Nephron progenitor cell (in vitro differentiated cells): ENCODE data around the gene A3GALT2.

ENCODE experiments used
- DNase-seq: peaks from one replicate; pipeline ENCODE4 v3.0.0; 2021
- H3K27ac Mint-ChIP-seq: 2 replicates; pipeline ENCODE4 v1.8.0; 2021; ENCODE audit warnings: mild to moderate bottlenecking, moderate library complexity, mixed read lengths
- H3K27me3 Mint-ChIP-seq: 2 replicates; pipeline ENCODE4 v1.8.0; 2021; ENCODE audit warnings: mild to moderate bottlenecking, low read depth, mixed read lengths; ENCODE audit not compliant: poor library complexity
- H3K36me3 Mint-ChIP-seq: 2 replicates; pipeline ENCODE4 v1.8.0; 2021; ENCODE audit warnings: low read depth, mixed read lengths
- H3K4me1 Mint-ChIP-seq: 2 replicates; pipeline ENCODE4 v1.8.0; 2021; ENCODE audit warnings: mixed read lengths
- H3K4me3 Mint-ChIP-seq: 2 replicates; pipeline ENCODE4 v1.8.0; 2021; ENCODE audit warnings: mild to moderate bottlenecking, moderate library complexity, mixed read lengths
- H3K9me3 Mint-ChIP-seq: 2 replicates; pipeline ENCODE4 v1.8.0; 2021; ENCODE audit warnings: mild to moderate bottlenecking, moderate library complexity, mixed read lengths
- CTCF ChIP-seq: fragments of 200-600 bp; sonication (generic); IDR thresholded peaks from 2 replicates; pipeline ENCODE4 v1.5.0; 2021; ENCODE audit warnings: antibody characterized with exemption

The A3GALT2 gene

GRCh38 chr1:33350611-33351280, 29.8 kb upstream of the A3GALT2 start:
- H3K9me3 Mint-ChIP-seq = no peaks in the 10 kb centered on the region
- peak overlapping the region; percentile 95 for H3K27ac Mint-ChIP-seq
- H3K27me3 Mint-ChIP-seq = peaks cover 5% of the 10 kb centered on the region
- peaks cover 47% of the 10 kb centered on the region for H3K36me3 Mint-ChIP-seq
- TF ChIP-seq CTCF = no peak
- peaks cover 82% of the 10 kb centered on the region for H3K4me1 Mint-ChIP-seq
- DNase-seq = no peak
- peak overlapping the region; percentile 85 for H3K4me3 Mint-ChIP-seq

GRCh38 chr1:33349778-33350610, 29.1 kb upstream of the A3GALT2 start:
- H3K4me3 Mint-ChIP-seq = peak overlapping the region; percentile 85
- H3K36me3 Mint-ChIP-seq = peaks cover 43% of the 10 kb centered on the region
- TF ChIP-seq CTCF = no peak
- no peaks in the 10 kb centered on the region for H3K9me3 Mint-ChIP-seq
- H3K27me3 Mint-ChIP-seq = no peaks in the 10 kb centered on the region
- peak; percentile 82 for DNase-seq
- H3K27ac Mint-ChIP-seq = peak overlapping the region; percentile 95
- peaks cover 81% of the 10 kb centered on the region for H3K4me1 Mint-ChIP-seq

GRCh38 chr1:33349081-33349759, 28.3 kb upstream of the A3GALT2 start:
- H3K9me3 Mint-ChIP-seq = no peaks in the 10 kb centered on the region
- H3K27ac Mint-ChIP-seq = peak overlapping the region; percentile 66
- peak overlapping the region; percentile 93 for H3K4me3 Mint-ChIP-seq
- peak; percentile 68 for DNase-seq
- no peaks in the 10 kb centered on the region for H3K27me3 Mint-ChIP-seq
- no peak for TF ChIP-seq CTCF
- peaks cover 87% of the 10 kb centered on the region for H3K4me1 Mint-ChIP-seq
- peaks cover 42% of the 10 kb centered on the region for H3K36me3 Mint-ChIP-seq

- no peak for TF ChIP-seq CTCF
- H3K27me3 Mint-ChIP-seq = no peaks in the 10 kb centered on the region
- H3K4me1 Mint-ChIP-seq = peaks cover 87% of the 10 kb centered on the region
- peak overlapping the region; percentile 93 for H3K4me3 Mint-ChIP-seq
- H3K27ac Mint-ChIP-seq = peak overlapping the region; percentile 66
- DNase-seq = no peak
- peaks cover 42% of the 10 kb centered on the region for H3K36me3 Mint-ChIP-seq
- no peaks in the 10 kb centered on the region for H3K9me3 Mint-ChIP-seq
These were observed 27.8 kb upstream of the A3GALT2 start for GRCh38 chr1:33348676-33349080.

- no peak for TF ChIP-seq CTCF
- Mint-ChIP-seq H3K4me3 (peak overlapping the region; percentile 93), H3K27ac (peak overlapping the region; percentile 56), H3K4me1 (peaks cover 87% of the 10 kb centered on the region), H3K9me3 (no peaks in the 10 kb centered on the region), H3K27me3 (no peaks in the 10 kb centered on the region), H3K36me3 (peaks cover 39% of the 10 kb centered on the region)
- no peak for DNase-seq
These were observed 27.3 kb upstream of the A3GALT2 start for GRCh38 chr1:33348194-33348593.
